AG04449 (cell line): Measurements from ENCODE around the gene LTBP2.

Experiments used
- CTCF ChIA-PET: fragments of 350-600 bp; formaldehyde crosslinking; extraction: SDS; loops from one replicate; lab custom pipeline; 2021; ENCODE audit warnings: antibody characterized with exemption; lab: Yijun Ruan, JAX
- POLR2A ChIA-PET: fragments of 400-600, 350-600 bp; formaldehyde crosslinking; extraction: SDS; loops from one replicate; lab custom pipeline; 2020; ENCODE audit warnings: antibody characterized with exemption, inconsistent platforms; lab: Yijun Ruan, JAX
- DNase-seq: peaks from one replicate; pipeline ENCODE4 v3.0.0-alpha.2; 2010; ENCODE audit warnings: low read depth, low spot score
- H3K4me3 ChIP-seq: 2 replicates; pipeline ENCODE4 v1.5.1; 2011; ENCODE audit warnings: low read depth, mild to moderate bottlenecking, control low read depth, low read length
- CTCF ChIP-seq: IDR thresholded peaks from one replicate; pipeline ENCODE4 v1.5.1; 2011; ENCODE audit warnings: mild to moderate bottlenecking, moderate library complexity, low read length, control low read depth, inconsistent platforms; ENCODE audit not compliant: insufficient read depth; ENCODE audit errors: missing control alignments

LTBP2 gene

GRCh38 chr14:74630881-74631690 lies 19.0 kb upstream of the LTBP2 start:
- H3K4me3 ChIP-seq = no peak overlapping the region
- DNase-seq = no peak
- TF ChIP-seq CTCF = no peak
- ChIA-PET CTCF (interaction anchor here (0.9 to 13.0 kb wide), 3 partner anchors 10 to 20 kb away, joined by 4 to 106 read pairs (median 35); partner anchors contain the start of gene LTBP2), POLR2A (no interaction called here)

- no peak for TF ChIP-seq CTCF
- H3K4me3 ChIP-seq = no peak overlapping the region
- CTCF ChIA-PET = interaction anchor here (1.1 to 2.4 kb wide), 4 partner anchors 9 to 28 kb away, joined by 3 to 12 read pairs (median 5); no protein-coding TSS in a partner anchor
- no peak for DNase-seq
- POLR2A ChIA-PET = no interaction called here
These were observed 16.4 kb upstream of the LTBP2 start for GRCh38 chr14:74628418-74628817.

GRCh38 chr14:74627076-74627475 lies 15.0 kb upstream of the LTBP2 start:
- TF ChIP-seq CTCF = no peak
- DNase-seq = no peak
- ChIA-PET POLR2A (no interaction called here), CTCF (interaction anchor here (2.1 kb wide), 1 partner anchor 8 kb away, joined by 7 read pairs; no protein-coding TSS in a partner anchor)
- no peak overlapping the region for H3K4me3 ChIP-seq

DNA sequence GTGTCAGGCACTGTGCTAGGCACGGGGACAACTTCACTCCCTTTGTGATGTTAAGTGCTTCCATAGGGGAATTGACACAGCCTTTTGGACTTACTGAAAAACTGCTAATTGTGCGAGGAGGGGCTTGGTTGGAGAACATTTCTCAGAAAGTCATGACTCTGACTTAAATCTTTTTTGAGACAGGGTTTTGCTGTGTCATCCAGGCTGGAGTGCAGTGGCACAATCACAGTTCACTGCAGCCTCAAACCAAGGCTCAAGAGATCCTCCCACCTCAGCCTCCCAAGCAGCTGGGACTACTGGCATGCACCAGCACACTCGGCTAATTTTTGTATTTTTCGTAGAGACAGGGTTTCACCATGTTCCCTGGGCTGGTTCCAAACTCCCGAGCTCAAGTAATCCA lies 10.2 kb upstream of the LTBP2 start:
- no peak for DNase-seq
- CTCF ChIA-PET = interaction anchor here (1.3 to 6.6 kb wide), 4 partner anchors 9 to 13 kb away, joined by 4 to 35 read pairs (median 12); partner anchors contain the start of gene LTBP2
- no peak for TF ChIP-seq CTCF
- POLR2A ChIA-PET = interaction anchor here (0.7 kb wide), 1 partner anchor 29 kb away, joined by 4 read pairs; no protein-coding TSS in a partner anchor
- H3K4me3 ChIP-seq = no peak overlapping the region

- H3K4me3 ChIP-seq = no peak overlapping the region
- no peak for TF ChIP-seq CTCF
- CTCF ChIA-PET = interaction anchor here (1.1 to 6.6 kb wide), 4 partner anchors 9 to 13 kb away, joined by 3 to 35 read pairs (median 10); partner anchors contain the start of gene LTBP2
- POLR2A ChIA-PET = interaction anchor here (2.0 kb wide), 1 partner anchor 11 kb away, joined by 8 read pairs; no protein-coding TSS in a partner anchor
- no peak for DNase-seq
These were observed 9.5 kb upstream of the LTBP2 start for GRCh38 chr14:74621556-74621955.

- DNase-seq = no peak
- ChIA-PET CTCF (interaction anchor here (1.1 to 6.6 kb wide), 5 partner anchors 8 to 33 kb away, joined by 3 to 49 read pairs (median 23); partner anchors contain the start of gene LTBP2), POLR2A (interaction anchor here (1.0 to 2.0 kb wide), 2 partner anchors 10 to 14 kb away, joined by 3 to 8 read pairs; no protein-coding TSS in a partner anchor)
- H3K4me3 ChIP-seq = no peak overlapping the region
- TF ChIP-seq CTCF = no peak
These were observed 8.9 kb upstream of the LTBP2 start for GRCh38 chr14:74620923-74621322.
